Brain microvascular endothelial cell (primary cell): ENCODE results near the gene CNTD1.

ENCODE experiments used
- DNase-seq: peaks from one replicate; pipeline ENCODE4 v3.0.0-alpha.2; 2020
- H3K27ac ChIP-seq: fragments of 250-450 bp; sonication (Bioruptor Pico); 2 replicates; pipeline ENCODE4 v1.5.1; 2020; ENCODE audit warnings: mild to moderate bottlenecking, moderate library complexity
- H3K27me3 ChIP-seq: fragments of 250-450 bp; sonication (Bioruptor Pico); replicated peaks from 2 replicates; pipeline ENCODE4 v1.5.1; 2020; ENCODE audit warnings: mild to moderate bottlenecking
- H3K36me3 ChIP-seq: fragments of 250-450 bp; sonication (Bioruptor Pico); replicated peaks from 2 replicates; pipeline ENCODE4 v1.5.1; 2020; ENCODE audit warnings: mild to moderate bottlenecking
- H3K4me3 ChIP-seq: 2 replicates; pipeline ENCODE4 v1.5.1; 2011; ENCODE audit warnings: low read depth, mild to moderate bottlenecking, control low read depth, low read length, moderate library complexity
- CTCF ChIP-seq: IDR thresholded peaks from 2 replicates; pipeline ENCODE4 v1.5.1; 2011; ENCODE audit warnings: low read depth, mild to moderate bottlenecking, moderate library complexity, low read length, control low read depth, inconsistent platforms; ENCODE audit errors: missing control alignments
- in situ Hi-C: cut with HindIII; loops from 2 replicates; pipeline ENCODE4 v1.10.0; 2017; ENCODE audit warnings: low sequenced_read_pairs, low pct_ligation_motif_present

CNTD1 gene

GRCh38 chr17:42835732-42836131 is 37.1 kb downstream of the CNTD1 start:
- no peak for TF ChIP-seq CTCF
- Histone ChIP-seq H3K27ac (no peak overlapping the region), H3K36me3 (peaks cover 44% of the 10 kb centered on the region), H3K4me3 (no peak overlapping the region), H3K27me3 (no peaks in the 10 kb centered on the region)
- in situ Hi-C loops: no loop called here
- no peak for DNase-seq

GRCh38 chr17:42841975-42842685 is 43.5 kb downstream of the CNTD1 start:
- TF ChIP-seq CTCF: no peak
- in situ Hi-C loops: no loop called here
- H3K27me3 ChIP-seq: no peaks in the 10 kb centered on the region
- peaks cover 77% of the 10 kb centered on the region for H3K36me3 ChIP-seq
- no peak overlapping the region for H3K27ac ChIP-seq
- DNase-seq: no peak
- no peak overlapping the region for H3K4me3 ChIP-seq

DNA sequence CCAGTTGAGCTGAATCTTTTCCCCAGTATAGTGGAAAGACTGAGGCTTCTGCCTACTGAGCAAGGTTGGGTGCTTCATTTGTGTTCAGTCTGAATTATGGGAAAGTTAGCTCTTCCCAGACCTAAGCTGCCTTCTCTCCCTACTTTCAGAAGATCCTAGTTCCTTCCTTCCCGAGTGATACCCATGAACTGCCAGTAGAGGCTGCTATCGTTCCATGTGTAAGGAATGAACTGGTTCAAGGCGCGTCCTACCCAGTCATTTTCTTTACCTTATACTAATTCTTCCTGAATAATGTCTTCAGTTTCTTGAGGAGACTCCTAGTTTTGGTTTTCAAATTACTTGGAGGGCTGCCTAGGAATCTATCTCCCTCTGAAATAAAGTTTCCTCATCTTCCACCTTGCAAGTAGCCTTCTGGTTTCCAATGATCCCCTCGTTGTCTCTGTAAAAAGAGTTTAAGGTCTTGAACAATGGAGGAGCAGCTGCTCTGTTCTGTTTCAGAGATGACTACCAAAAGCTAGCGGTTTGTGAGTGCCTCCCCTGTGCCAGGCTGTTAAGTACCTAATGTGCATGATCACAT is 44.8 kb downstream of the CNTD1 start:
- peaks cover 67% of the 10 kb centered on the region for H3K36me3 ChIP-seq
- in situ Hi-C loops: no loop called here
- H3K27me3 ChIP-seq: no peaks in the 10 kb centered on the region
- H3K4me3 ChIP-seq: no peak overlapping the region
- peak; percentile 99 for TF ChIP-seq CTCF
- peak; percentile 39 for DNase-seq
- H3K27ac ChIP-seq: no peak overlapping the region

GRCh38 chr17:42844271-42844670 is 45.6 kb downstream of the CNTD1 start, which contains the start of gene AOC2:
Gene AOC2, plus strand, starts transcription at chr17:42844580. Its CDS starts 47 bp downstream, at chr17:42844627.
- TF ChIP-seq CTCF: no peak
- Histone ChIP-seq H3K27me3 (no peaks in the 10 kb centered on the region), H3K4me3 (no peak within 1 kb of the TSS), H3K27ac (no peak within 1 kb of the TSS), H3K36me3 (peaks cover 59% of the 10 kb centered on the region)
- no peak for DNase-seq
- in situ Hi-C loops: no loop called here

GRCh38 chr17:42844761-42845555 is 46.3 kb downstream of the CNTD1 start:
- no peak for TF ChIP-seq CTCF
- Histone ChIP-seq H3K36me3 (peaks cover 54% of the 10 kb centered on the region), H3K27me3 (no peaks in the 10 kb centered on the region), H3K4me3 (no peak overlapping the region), H3K27ac (no peak overlapping the region)
- no peak for DNase-seq
- in situ Hi-C loops: no loop called here
